ENCODE results near the gene CDH12. TPM values are rescaled to one million over a fixed set of nuclear protein-coding genes. Genes with fewer than 3 reads are reported as not detected.
A peak's percentile ranks its signal among the peaks of the same experiment; 100 is the strongest.
"Not testable (repeated sequence)": the region's sequence is repeated elsewhere in the genome, so short reads cannot be mapped to it uniquely, and the experiment has no call there.

CDH12 gene
- total and polyA plus RNA-seq, 2 donors (not counting 3 experiments of a cell fraction or from before 2014, with no cell fraction given), result 0.03 TPM; not detected in 1

DNA sequence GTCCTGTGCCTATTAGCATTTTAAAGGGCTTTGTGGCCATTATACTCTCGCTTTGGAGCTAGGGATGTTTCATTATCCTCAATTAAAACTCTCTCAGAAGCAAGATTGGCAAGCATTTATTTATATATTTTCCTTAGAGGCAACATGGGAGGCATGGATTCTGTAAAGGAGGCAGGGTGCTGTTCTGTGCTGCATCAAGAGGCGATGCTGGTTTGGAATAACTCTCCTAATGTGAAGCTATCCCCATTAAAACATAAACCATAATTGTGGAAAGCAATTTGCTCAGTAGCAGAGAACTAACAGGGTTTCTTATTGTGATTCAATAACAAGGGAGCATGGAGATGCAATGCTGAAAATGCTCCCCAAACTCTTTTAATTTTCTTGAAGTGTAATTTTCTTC is 664.5 kb downstream of the CDH12 start:
- H3K9ac ChIP-seq (replicated peaks; ENCODE audit: extremely low read depth, insufficient read depth, low read length); POLR2A ChIA-PET; H3K36me3 ChIP-seq (ENCODE audit: control insufficient read depth in 2 of 2, extremely low read depth in 1 of 2, insufficient read depth in 2 of 2, low read length in 2 of 2); H3K4me2 ChIP-seq (ENCODE audit: insufficient read depth, low read length); H3K79me2 ChIP-seq (ENCODE audit: control insufficient read depth, insufficient read depth, low read length); H3K4me1 ChIP-seq (ENCODE audit: control insufficient read depth, extremely low read depth, insufficient read depth, low read length); BruUV-seq (replicated peaks); H3K27me3 ChIP-seq (ENCODE audit: control insufficient read depth in 2 of 2, insufficient read depth in 2 of 2, low read length in 2 of 2); FAIRE-seq; H4K20me1 ChIP-seq (replicated peaks; ENCODE audit: control insufficient read depth, extremely low read depth, insufficient read depth, low read length); H3K27ac ChIP-seq (ENCODE audit: insufficient read depth, low read depth, low read length); DNase-seq (ENCODE audit: low read depth, low spot score); dilution Hi-C loops (cut with MboI; ENCODE audit: extremely low pct_ligation_motif_present, low sequenced_read_pairs); H3K4me3 ChIP-seq (replicated peaks in 1 of 3; ENCODE audit: insufficient read depth in 1 of 3, low read depth in 1 of 3, low read length in 3 of 3); CTCF ChIA-PET; H3K9me3 ChIP-seq (replicated peaks; ENCODE audit: control insufficient read depth, insufficient read depth, low read length); intact Hi-C loops (cut with micrococcal nuclease); H2AFZ ChIP-seq (ENCODE audit: low read depth, low read length); H3K9me1 ChIP-seq (replicated peaks; ENCODE audit: control insufficient read depth, extremely low read depth, insufficient read depth, low read length): not testable (repeated sequence)

DNA sequence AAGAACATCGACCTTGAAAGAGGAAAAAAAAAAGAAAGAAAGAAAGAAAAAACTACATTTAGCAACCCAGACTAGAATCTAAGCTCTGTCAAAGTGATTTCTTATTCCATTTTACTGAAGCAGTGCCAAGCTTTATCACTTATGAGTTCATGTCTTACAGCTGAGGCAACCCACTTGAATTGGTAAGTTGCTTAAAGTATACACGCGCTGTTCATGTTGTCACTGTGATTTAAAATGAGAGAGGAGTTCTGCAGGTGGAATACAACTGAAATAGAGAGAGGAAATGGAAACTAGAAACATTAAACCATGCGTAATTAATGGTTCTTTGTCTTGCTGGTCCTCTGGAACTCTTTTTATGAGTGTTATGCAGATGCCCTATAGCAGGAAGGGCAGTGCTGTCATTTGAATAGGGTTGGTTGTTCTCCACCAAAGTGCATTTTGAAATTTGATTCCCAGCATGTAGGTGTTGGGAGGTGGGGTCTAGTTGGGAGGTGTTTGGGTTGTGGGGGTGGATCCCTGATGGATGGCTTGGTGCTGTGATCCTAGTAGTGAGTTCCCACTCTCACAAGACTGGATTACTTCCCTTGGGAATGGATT is 665.4 kb downstream of the CDH12 start:
- H3K9me1 ChIP-seq (replicated peaks; ENCODE audit: control insufficient read depth, extremely low read depth, insufficient read depth, low read length); H3K27me3 ChIP-seq (ENCODE audit: control insufficient read depth in 2 of 2, insufficient read depth in 2 of 2, low read length in 2 of 2); POLR2A ChIA-PET; H2AFZ ChIP-seq (ENCODE audit: low read depth, low read length); H3K4me1 ChIP-seq (ENCODE audit: control insufficient read depth, extremely low read depth, insufficient read depth, low read length); H3K9me3 ChIP-seq (replicated peaks; ENCODE audit: control insufficient read depth, insufficient read depth, low read length); H3K36me3 ChIP-seq (ENCODE audit: control insufficient read depth in 2 of 2, extremely low read depth in 1 of 2, insufficient read depth in 2 of 2, low read length in 2 of 2); H3K4me2 ChIP-seq (ENCODE audit: insufficient read depth, low read length); H3K27ac ChIP-seq (ENCODE audit: insufficient read depth, low read depth, low read length); H4K20me1 ChIP-seq (replicated peaks; ENCODE audit: control insufficient read depth, extremely low read depth, insufficient read depth, low read length); CTCF ChIA-PET; DNase-seq (ENCODE audit: low read depth, low spot score); H3K4me3 ChIP-seq (replicated peaks in 1 of 3; ENCODE audit: insufficient read depth in 1 of 3, low read depth in 1 of 3, low read length in 3 of 3); H3K79me2 ChIP-seq (ENCODE audit: control insufficient read depth, insufficient read depth, low read length); BruUV-seq (replicated peaks); H3K9ac ChIP-seq (replicated peaks; ENCODE audit: extremely low read depth, insufficient read depth, low read length); FAIRE-seq; intact Hi-C loops (cut with micrococcal nuclease); dilution Hi-C loops (cut with MboI; ENCODE audit: extremely low pct_ligation_motif_present, low sequenced_read_pairs): not testable (repeated sequence)

DNA sequence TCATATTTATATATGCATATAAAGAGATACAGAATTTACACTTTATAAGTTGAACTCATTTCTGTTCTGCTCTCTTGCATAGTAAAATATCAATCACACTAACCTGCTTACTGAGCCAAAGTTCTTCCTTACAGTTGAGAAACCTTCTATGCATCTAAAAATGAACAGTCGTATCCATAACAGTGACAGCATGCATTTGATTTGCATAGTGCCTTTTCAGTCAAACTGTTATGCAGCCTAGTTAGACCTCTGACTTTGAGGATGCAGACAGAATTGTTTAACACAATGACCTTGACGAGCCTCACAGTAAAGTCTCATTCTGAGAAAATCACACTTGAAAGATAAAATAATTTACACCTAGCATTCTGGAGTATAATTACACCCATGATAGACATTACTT is 683.9 kb downstream of the CDH12 start:
- peak; percentile 26 for FAIRE-seq
- H3K79me2 ChIP-seq (ENCODE audit: control insufficient read depth, insufficient read depth, low read length); H3K27me3 ChIP-seq (ENCODE audit: control insufficient read depth in 2 of 2, insufficient read depth in 2 of 2, low read length in 2 of 2); DNase-seq (ENCODE audit: low read depth, low spot score); H3K36me3 ChIP-seq (ENCODE audit: control insufficient read depth in 2 of 2, extremely low read depth in 1 of 2, insufficient read depth in 2 of 2, low read length in 2 of 2); H3K9me3 ChIP-seq (replicated peaks; ENCODE audit: control insufficient read depth, insufficient read depth, low read length); H3K9ac ChIP-seq (replicated peaks; ENCODE audit: extremely low read depth, insufficient read depth, low read length); CTCF ChIA-PET; H2AFZ ChIP-seq (ENCODE audit: low read depth, low read length); H3K27ac ChIP-seq (ENCODE audit: insufficient read depth, low read depth, low read length); H4K20me1 ChIP-seq (replicated peaks; ENCODE audit: control insufficient read depth, extremely low read depth, insufficient read depth, low read length); H3K4me2 ChIP-seq (ENCODE audit: insufficient read depth, low read length); H3K9me1 ChIP-seq (replicated peaks; ENCODE audit: control insufficient read depth, extremely low read depth, insufficient read depth, low read length); H3K4me3 ChIP-seq (replicated peaks in 1 of 3; ENCODE audit: insufficient read depth in 1 of 3, low read depth in 1 of 3, low read length in 3 of 3); dilution Hi-C loops (cut with MboI; ENCODE audit: extremely low pct_ligation_motif_present, low sequenced_read_pairs); H3K4me1 ChIP-seq (ENCODE audit: control insufficient read depth, extremely low read depth, insufficient read depth, low read length); BruUV-seq (replicated peaks); intact Hi-C loops (cut with micrococcal nuclease); POLR2A ChIA-PET: not testable (repeated sequence)

DNA sequence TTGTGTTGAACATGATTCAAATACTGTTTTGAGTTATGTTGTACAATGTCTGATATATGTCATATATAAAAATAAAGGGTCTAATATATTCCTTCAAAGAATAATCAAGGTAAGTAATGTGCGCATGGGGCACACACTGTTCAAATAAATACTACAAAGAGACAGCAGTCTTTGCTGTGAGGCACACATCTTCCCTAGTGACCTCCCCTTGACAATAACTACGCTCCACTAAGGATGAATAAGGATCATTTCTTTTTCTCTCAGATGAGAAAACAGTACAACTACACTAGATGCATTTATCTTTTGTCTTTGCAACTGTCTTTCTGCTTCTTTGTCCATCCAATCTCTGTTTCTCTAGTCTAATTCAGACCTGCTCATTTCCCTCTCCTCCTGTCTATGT is 684.4 kb downstream of the CDH12 start:
- POLR2A ChIA-PET; H3K79me2 ChIP-seq (ENCODE audit: control insufficient read depth, insufficient read depth, low read length); H4K20me1 ChIP-seq (replicated peaks; ENCODE audit: control insufficient read depth, extremely low read depth, insufficient read depth, low read length); CTCF ChIA-PET; intact Hi-C loops (cut with micrococcal nuclease); H3K27me3 ChIP-seq (ENCODE audit: control insufficient read depth in 2 of 2, insufficient read depth in 2 of 2, low read length in 2 of 2); H3K9me3 ChIP-seq (replicated peaks; ENCODE audit: control insufficient read depth, insufficient read depth, low read length); H3K4me2 ChIP-seq (ENCODE audit: insufficient read depth, low read length); H3K27ac ChIP-seq (ENCODE audit: insufficient read depth, low read depth, low read length); H3K9me1 ChIP-seq (replicated peaks; ENCODE audit: control insufficient read depth, extremely low read depth, insufficient read depth, low read length); BruUV-seq (replicated peaks); H3K9ac ChIP-seq (replicated peaks; ENCODE audit: extremely low read depth, insufficient read depth, low read length); dilution Hi-C loops (cut with MboI; ENCODE audit: extremely low pct_ligation_motif_present, low sequenced_read_pairs); FAIRE-seq; H3K4me1 ChIP-seq (ENCODE audit: control insufficient read depth, extremely low read depth, insufficient read depth, low read length); H3K36me3 ChIP-seq (ENCODE audit: control insufficient read depth in 2 of 2, extremely low read depth in 1 of 2, insufficient read depth in 2 of 2, low read length in 2 of 2); H3K4me3 ChIP-seq (replicated peaks in 1 of 3; ENCODE audit: insufficient read depth in 1 of 3, low read depth in 1 of 3, low read length in 3 of 3); H2AFZ ChIP-seq (ENCODE audit: low read depth, low read length); DNase-seq (ENCODE audit: low read depth, low spot score): not testable (repeated sequence)

Measured in endothelial cell of umbilical vein (primary cell).